Pancreas (tissue), 10 donors: ENCODE data around the gene IPO13. TPM values are rescaled to one million over a fixed set of nuclear protein-coding genes. Genes with fewer than 3 reads are reported as not detected.

ENCODE experiments used
- ATAC-seq, 4 donors: fragments of 200-7000 bp; cut with Tn5 transposase; one replicate each; pipeline versions ENCODE4 v1.8.0 to v1.9.1; 2020; ENCODE audit warnings: mild to moderate bottlenecking in 4 of 4, moderate library complexity in 4 of 4
- DNase-seq, 6 donors: peaks; one replicate each; pipeline ENCODE4 v3.0.0-alpha.2; 2020
- FAIRE-seq: peaks from 2 replicates; lab custom pipeline; 2012; peaks lifted over from hg19 to GRCh38; lab: Jason Lieb, UNC
- H3K27ac ChIP-seq, 4 donors: fragments of 200-600 bp; sonication (generic); 1 replicate in 3 of 4; 2 replicates in 1 of 4; pipeline versions ENCODE4 v1.5.0 to v1.8.0; 2020
- H3K27me3 ChIP-seq, 4 donors: fragments of 200-600 bp; one replicate each; pipeline ENCODE4 v1.8.0; 2021
- H3K36me3 ChIP-seq, 3 donors: fragments of 200-600 bp; sonication (generic) in 1 of 3; one replicate each; pipeline versions ENCODE4 v1.5.0 to v1.8.0; 2020 to 2021
- H3K4me1 ChIP-seq, 3 donors: fragments of 200-600 bp; one replicate each; pipeline ENCODE4 v1.8.0; 2021
- H3K4me3 ChIP-seq, 4 donors: fragments of 200-600 bp; sonication (generic) in 2 of 4; one replicate each; pipeline versions ENCODE4 v1.5.0 to v1.8.0; 2020 to 2021
- H3K9me3 ChIP-seq, 4 donors: fragments of 200-600 bp; one replicate each; pipeline ENCODE4 v1.8.0; 2021
- CTCF ChIP-seq, 4 donors: fragments of 200-600 bp; sonication (generic) in 3 of 4; IDR thresholded peaks; one replicate each; pipeline versions ENCODE4 v1.5.0 to v1.8.0; 2021; ENCODE audit warnings: antibody characterized with exemption in 4 of 4
- WGBS, 2 donors: extraction: QIAGEN DNeasy Blood & Tissue Kit; methylation state at CpG; one replicate each; pipeline ENCODE4 v1.1.7; 2013; 5-methylcytosine and 5-hydroxymethylcytosine counted together
- intact Hi-C, 3 donors: fragments of 100-400 bp; cut with DNase I; formaldehyde crosslinking; loops; one replicate each; pipeline versions ENCODE4 v1.11.1 to v1.14.2; 2022
- polyA plus RNA-seq, 2 donors: library from polyadenylated mRNA; stranded (reverse); fragments of 200-250 nt; gene quantifications; one replicate each; pipeline ENCODE4 v1.2.3, GENCODE V29; 2013
- total RNA-seq, 6 donors: library from RNA; stranded (reverse); fragmentation: NEBNext Ultra II Directional in 4 of 6; extraction: Animal tissue kit (Norgen Biotek cat#: 25700) in 4 of 6; gene quantifications; one replicate each; pipeline versions ENCODE4 v1.2.1 to v1.2.4, GENCODE V29; 2021 to 2023
- donor health status: healthy with polysubstance abuse.
- donor health status: DM: no; HTN: no; CAD: no; lungs with moderate emphysema.
- donor health status: DM: no; HTN: no; CAD: no.
- donor health status: control.
- donor health status: control.
- donor health status: Bipolar disorder and iron deficiency.
- donor health status: DM: yes; HTN: yes; CAD: no.
- donor health status: DM: no; HTN: no; CAD: no.
- donor health status: DM: no; HTN: no; CAD: no.
- donor health status: DM: yes; HTN: yes; CAD: no.

Gene IPO13
- total and polyA plus RNA-seq, 8 donors: 6.7 to 24.3 (median 10.6) TPM

- DNase-seq: no peak
- Histone ChIP-seq H3K9me3 (no peaks in the 10 kb centered on the region), H3K4me1 (peaks cover 0 to 9% (median 6%) of the 10 kb centered on the region in 3 donors), H3K27me3 (no peaks in the 10 kb centered on the region), H3K4me3 (peak overlapping the region; percentile 65 to 90 (median 77)), H3K36me3 (no peaks in the 10 kb centered on the region), H3K27ac (no peak overlapping the region)
- intact Hi-C loops: no loop called here
- 28 to 38% methylated on average over 5 of the region's 5 CpGs for WGBS, 2 donors
- FAIRE-seq: no peak
- no peak for ATAC-seq
- no peak for TF ChIP-seq CTCF (IDR thresholded peaks at IDR 0.05)
Measured at GRCh38 chr1:43970502-43970901, 23.8 kb downstream of the IPO13 start.

GRCh38 chr1:43970911-43971310 lies 24.2 kb downstream of the IPO13 start:
- intact Hi-C loops: no loop called here
- DNase-seq (peak in 1 of 6 donors; percentile 11), ATAC-seq (no peak), FAIRE-seq (no peak)
- Histone ChIP-seq H3K27ac (no peak overlapping the region), H3K4me1 (peaks cover 2 to 10% (median 6%) of the 10 kb centered on the region in 3 donors), H3K9me3 (no peaks in the 10 kb centered on the region), H3K27me3 (no peaks in the 10 kb centered on the region), H3K4me3 (peak overlapping the region in 1 of 4 donors; percentile 65), H3K36me3 (no peaks in the 10 kb centered on the region)
- 54 to 58% methylated on average over 9 of the region's 9 CpGs for WGBS, 2 donors
- no peak for TF ChIP-seq CTCF (IDR thresholded peaks at IDR 0.05)

GRCh38 chr1:43971336-43971980 lies 24.7 kb downstream of the IPO13 start:
- DNase-seq: peak in 1 of 6 donors; percentile 15
- TF ChIP-seq CTCF (IDR thresholded peaks at IDR 0.05): no peak
- Histone ChIP-seq H3K9me3 (no peaks in the 10 kb centered on the region), H3K27ac (no peak overlapping the region), H3K4me1 (peaks cover 6 to 16% (median 7%) of the 10 kb centered on the region in 3 donors), H3K4me3 (no peak overlapping the region), H3K27me3 (no peaks in the 10 kb centered on the region), H3K36me3 (no peaks in the 10 kb centered on the region)
- no peak for ATAC-seq
- intact Hi-C loops: no loop called here
- no peak for FAIRE-seq
- WGBS, 2 donors: 91% methylated on average over 17 of the region's 17 CpGs

GRCh38 chr1:43973981-43974442 lies 27.3 kb downstream of the IPO13 start:
- peak overlapping the region; percentile 86 to 96 (median 92) for H3K27ac ChIP-seq
- H3K27me3 ChIP-seq: no peaks in the 10 kb centered on the region
- peaks cover 0 to 4% (median 0%) of the 10 kb centered on the region in 3 donors for H3K36me3 ChIP-seq
- 20 to 22% methylated on average over 9 of the region's 9 CpGs for WGBS, 2 donors
- TF ChIP-seq CTCF (IDR thresholded peaks at IDR 0.05): no peak
- no peaks in the 10 kb centered on the region for H3K9me3 ChIP-seq
- no peak for FAIRE-seq
- H3K4me1 ChIP-seq: peaks cover 6 to 33% (median 14%) of the 10 kb centered on the region in 3 donors
- ATAC-seq: peak in 1 of 4 donors; percentile 0
- DNase-seq: no peak
- intact Hi-C loops: no loop called here
- peak overlapping the region; percentile 69 to 92 (median 82) for H3K4me3 ChIP-seq
